ENCODE data around the gene MCF2L. TPM values are rescaled to one million over a fixed set of nuclear protein-coding genes. Genes with fewer than 3 reads are reported as not detected.

MCF2L gene
- total RNA-seq, 4 donors from 2014 or later = 62.1 to 186 (median 91.3) TPM

DNA sequence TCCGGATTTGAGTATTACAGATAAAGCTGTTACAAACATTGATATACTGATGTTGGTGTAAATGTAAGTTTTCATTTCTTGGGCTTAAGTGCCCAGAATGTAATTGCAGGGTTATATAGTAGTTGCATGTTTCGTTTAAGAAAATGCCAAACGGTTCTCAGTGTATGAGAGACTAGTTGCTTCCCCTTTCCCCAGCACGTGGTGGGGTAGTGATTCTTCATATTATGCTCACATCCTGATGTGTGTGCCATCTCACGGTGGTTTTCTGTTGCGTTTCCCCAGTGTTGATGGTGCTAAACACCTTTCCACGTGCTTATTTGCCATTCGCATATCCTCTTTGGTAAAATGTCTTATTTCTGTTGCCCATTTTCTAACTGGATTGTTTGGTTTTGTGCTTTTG lies 101.8 kb downstream of the MCF2L start:
- Histone ChIP-seq H3K27ac (no peak overlapping the region), H3K9me3 (no peaks in the 10 kb centered on the region), H3K36me3 (no peaks in the 10 kb centered on the region), H3K27me3 (no peaks in the 10 kb centered on the region), H3K4me3 (no peak overlapping the region), H3K4me1 (no peaks in the 10 kb centered on the region)
- intact Hi-C loops (cut with DNase I; ENCODE audit: low total_unique reads) (no loop called here), in situ Hi-C loops (cut with MboI; ENCODE audit: low pct_ligation_motif_present in 1 of 4, low pct_unique_long_range_greater_than_20kb in 1 of 4, low sequenced_read_pairs in 3 of 4) (no loop called here)
- 76 to 83% methylated on average over 3 to 8 of the region's 8 CpGs for WGBS, 2 donors (ENCODE audit: low coverage in 1 of 2)
- TF ChIP-seq, protein P1, sequence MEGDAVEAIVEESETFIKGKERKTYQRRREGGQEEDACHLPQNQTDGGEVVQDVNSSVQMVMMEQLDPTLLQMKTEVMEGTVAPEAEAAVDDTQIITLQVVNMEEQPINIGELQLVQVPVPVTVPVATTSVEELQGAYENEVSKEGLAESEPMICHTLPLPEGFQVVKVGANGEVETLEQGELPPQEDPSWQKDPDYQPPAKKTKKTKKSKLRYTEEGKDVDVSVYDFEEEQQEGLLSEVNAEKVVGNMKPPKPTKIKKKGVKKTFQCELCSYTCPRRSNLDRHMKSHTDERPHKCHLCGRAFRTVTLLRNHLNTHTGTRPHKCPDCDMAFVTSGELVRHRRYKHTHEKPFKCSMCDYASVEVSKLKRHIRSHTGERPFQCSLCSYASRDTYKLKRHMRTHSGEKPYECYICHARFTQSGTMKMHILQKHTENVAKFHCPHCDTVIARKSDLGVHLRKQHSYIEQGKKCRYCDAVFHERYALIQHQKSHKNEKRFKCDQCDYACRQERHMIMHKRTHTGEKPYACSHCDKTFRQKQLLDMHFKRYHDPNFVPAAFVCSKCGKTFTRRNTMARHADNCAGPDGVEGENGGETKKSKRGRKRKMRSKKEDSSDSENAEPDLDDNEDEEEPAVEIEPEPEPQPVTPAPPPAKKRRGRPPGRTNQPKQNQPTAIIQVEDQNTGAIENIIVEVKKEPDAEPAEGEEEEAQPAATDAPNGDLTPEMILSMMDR (IDR thresholded peaks at IDR 0.05) = no peak
- TF ChIP-seq EP300 (IDR thresholded peaks at IDR 0.05; ENCODE audit: low read depth) (no peak), POLR2A (IDR thresholded peaks at IDR 0.05) (no peak), POLR2AphosphoS5 (IDR thresholded peaks at IDR 0.05) (no peak)
- DNase-seq = no peak

DNA sequence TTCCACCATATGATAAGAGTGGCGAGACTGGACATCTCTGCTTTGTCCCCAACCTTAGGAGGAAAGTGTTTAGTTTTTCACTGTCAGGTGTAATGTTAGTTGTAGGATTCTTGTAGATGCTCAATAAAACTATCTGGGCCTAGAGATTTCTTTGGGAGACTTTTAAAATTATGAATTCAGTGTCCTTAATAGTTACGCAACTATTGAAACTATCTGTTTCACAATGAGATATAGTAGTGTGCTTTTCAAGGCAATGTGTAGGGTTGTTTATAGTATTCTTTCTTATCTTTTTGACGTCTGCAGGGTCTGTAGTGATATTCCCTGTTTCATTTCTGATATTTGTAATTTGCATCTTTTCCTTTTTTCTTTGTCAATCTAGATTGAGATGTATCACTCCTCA lies 103.4 kb downstream of the MCF2L start:
- 88 to 94% methylated on average over 3 of the region's 3 CpGs for WGBS, 2 donors (ENCODE audit: low coverage in 1 of 2)
- no peaks in the 10 kb centered on the region for H3K4me1 ChIP-seq
- no peak for DNase-seq
- no peaks in the 10 kb centered on the region for H3K27me3 ChIP-seq
- H3K9me3 ChIP-seq = no peaks in the 10 kb centered on the region
- in situ Hi-C loops (cut with MboI; ENCODE audit: low pct_ligation_motif_present in 1 of 4, low pct_unique_long_range_greater_than_20kb in 1 of 4, low sequenced_read_pairs in 3 of 4) (no loop called here), intact Hi-C loops (cut with DNase I; ENCODE audit: low total_unique reads) (no loop called here)
- H3K36me3 ChIP-seq = no peaks in the 10 kb centered on the region
- H3K27ac ChIP-seq = no peak overlapping the region
- no peak for TF ChIP-seq POLR2A (IDR thresholded peaks at IDR 0.05)
- TF ChIP-seq POLR2AphosphoS5 (IDR thresholded peaks at IDR 0.05) = no peak
- TF ChIP-seq, protein P1 (IDR thresholded peaks at IDR 0.05) = no peak
- no peak for TF ChIP-seq EP300 (IDR thresholded peaks at IDR 0.05; ENCODE audit: low read depth)
- H3K4me3 ChIP-seq = no peak overlapping the region

DNA sequence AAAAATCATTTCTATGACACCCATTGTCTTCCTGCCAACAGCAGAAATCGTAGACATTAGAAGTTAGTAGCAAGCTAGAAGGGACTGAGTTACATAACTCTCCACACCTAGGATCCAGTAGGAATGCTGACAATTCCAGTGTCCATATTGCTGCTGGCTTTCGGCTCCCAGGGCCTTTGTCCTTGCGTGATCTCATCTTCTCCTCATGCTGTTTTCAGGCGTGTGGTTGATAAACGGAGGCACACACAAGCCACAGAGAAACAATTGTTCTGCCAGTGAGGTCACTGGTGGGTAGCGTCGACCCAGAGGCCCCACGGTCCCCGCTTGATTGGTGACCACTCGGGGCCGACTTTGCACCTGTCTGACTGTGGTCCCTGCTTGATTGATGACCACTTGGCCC lies 104.9 kb downstream of the MCF2L start:
- DNase-seq = no peak
- TF ChIP-seq EP300 (IDR thresholded peaks at IDR 0.05; ENCODE audit: low read depth) = no peak
- no peak for TF ChIP-seq POLR2AphosphoS5 (IDR thresholded peaks at IDR 0.05)
- intact Hi-C loops (cut with DNase I; ENCODE audit: low total_unique reads) = no loop called here
- Histone ChIP-seq H3K36me3 (no peaks in the 10 kb centered on the region), H3K27ac (no peak overlapping the region), H3K27me3 (no peaks in the 10 kb centered on the region), H3K9me3 (no peaks in the 10 kb centered on the region), H3K4me1 (no peaks in the 10 kb centered on the region), H3K4me3 (no peak overlapping the region)
- WGBS, 2 donors (ENCODE audit: low coverage in 1 of 2) = 93 to 100% methylated on average over 1 to 11 of the region's 11 CpGs
- in situ Hi-C loops (cut with MboI; ENCODE audit: low pct_ligation_motif_present in 1 of 4, low pct_unique_long_range_greater_than_20kb in 1 of 4, low sequenced_read_pairs in 3 of 4) = no loop called here

DNA sequence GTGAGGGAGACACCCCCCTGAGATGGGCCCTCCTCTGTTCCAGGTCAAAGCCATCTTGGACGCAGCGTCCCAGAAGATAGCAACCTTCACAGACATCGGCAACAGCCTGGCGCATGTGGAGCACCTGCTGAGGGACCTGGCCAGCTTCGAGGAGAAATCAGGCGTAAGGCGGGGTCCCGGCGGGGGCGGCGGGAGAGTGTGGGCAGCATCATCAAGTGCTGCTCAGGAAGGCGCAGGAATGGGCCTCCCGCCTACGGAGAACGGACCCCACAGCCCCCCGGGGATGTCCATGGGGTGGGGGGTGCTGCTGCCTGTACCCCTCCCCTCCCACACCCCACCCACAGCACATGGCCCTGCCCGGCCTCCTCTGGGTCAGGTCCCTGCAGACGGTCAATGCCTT lies 105.4 kb downstream of the MCF2L start:
- Histone ChIP-seq H3K9me3 (no peaks in the 10 kb centered on the region), H3K4me3 (no peak overlapping the region), H3K27me3 (no peaks in the 10 kb centered on the region), H3K4me1 (no peaks in the 10 kb centered on the region), H3K27ac (no peak overlapping the region), H3K36me3 (no peaks in the 10 kb centered on the region)
- intact Hi-C loops (cut with DNase I; ENCODE audit: low total_unique reads) (no loop called here), in situ Hi-C loops (cut with MboI; ENCODE audit: low pct_ligation_motif_present in 1 of 4, low pct_unique_long_range_greater_than_20kb in 1 of 4, low sequenced_read_pairs in 3 of 4) (no loop called here)
- no peak for DNase-seq
- TF ChIP-seq POLR2A (IDR thresholded peaks at IDR 0.05) = no peak
- TF ChIP-seq, protein P1 (IDR thresholded peaks at IDR 0.05) = no peak
- no peak for TF ChIP-seq EP300 (IDR thresholded peaks at IDR 0.05; ENCODE audit: low read depth)
- no peak for TF ChIP-seq POLR2AphosphoS5 (IDR thresholded peaks at IDR 0.05)
- WGBS, 2 donors (ENCODE audit: low coverage in 1 of 2) = 95% methylated on average over 18 of the region's 18 CpGs; no CpG with 5 or more reads in 1 of the 2 donors

DNA sequence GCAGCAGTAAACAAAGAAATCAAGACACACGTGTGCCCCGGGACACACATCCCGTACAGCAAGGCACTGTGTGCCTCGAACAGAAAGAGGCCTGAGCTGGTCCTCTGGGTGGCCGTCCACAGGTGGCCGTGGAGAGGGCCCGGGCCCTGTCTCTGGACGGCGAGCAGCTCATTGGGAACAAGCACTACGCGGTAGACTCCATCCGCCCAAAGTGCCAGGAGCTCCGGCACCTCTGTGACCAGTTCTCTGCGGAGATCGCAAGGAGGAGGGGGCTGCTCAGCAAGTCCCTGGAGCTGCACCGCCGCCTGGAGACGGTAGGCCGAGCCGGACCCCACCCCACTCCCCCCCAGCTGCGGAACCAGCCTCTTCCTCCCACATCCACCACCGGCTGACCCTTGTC lies 105.9 kb downstream of the MCF2L start:
- no peak overlapping the region for H3K27ac ChIP-seq
- WGBS, 2 donors (ENCODE audit: low coverage in 1 of 2) = 95% methylated on average over 19 of the region's 22 CpGs; no CpG with 5 or more reads in 1 of the 2 donors
- no peaks in the 10 kb centered on the region for H3K9me3 ChIP-seq
- in situ Hi-C loops (cut with MboI; ENCODE audit: low pct_ligation_motif_present in 1 of 4, low pct_unique_long_range_greater_than_20kb in 1 of 4, low sequenced_read_pairs in 3 of 4) = no loop called here
- no peaks in the 10 kb centered on the region for H3K36me3 ChIP-seq
- TF ChIP-seq EP300 (IDR thresholded peaks at IDR 0.05; ENCODE audit: low read depth) (no peak), POLR2AphosphoS5 (IDR thresholded peaks at IDR 0.05) (no peak), POLR2A (IDR thresholded peaks at IDR 0.05) (no peak)
- TF ChIP-seq, protein P1 (IDR thresholded peaks at IDR 0.05) = no peak
- H3K4me1 ChIP-seq = no peaks in the 10 kb centered on the region
- intact Hi-C loops (cut with DNase I; ENCODE audit: low total_unique reads) = no loop called here
- DNase-seq = no peak
- H3K4me3 ChIP-seq = no peak overlapping the region
- H3K27me3 ChIP-seq = no peaks in the 10 kb centered on the region

All from transverse colon (tissue), 4 donors.